Ishikawa (cell line): ENCODE measurements around the gene CCT6A.

Source experiments
- CEBPB ChIP-seq: IDR thresholded peaks from 2 replicates; pipeline ENCODE4 v1.6.1; 2012
- CREB1 ChIP-seq: IDR thresholded peaks from 2 replicates; pipeline ENCODE4 v1.6.1; 2012; ENCODE audit warnings: low read depth
- EGR1 ChIP-seq: IDR thresholded peaks from 2 replicates; pipeline ENCODE4 v1.6.1; 2012
- RAD21 ChIP-seq: IDR thresholded peaks from 2 replicates; pipeline ENCODE4 v1.6.1; 2012; ENCODE audit warnings: low read depth
- TAF1 ChIP-seq: IDR thresholded peaks from 2 replicates; pipeline ENCODE4 v1.6.1; 2012; ENCODE audit warnings: low read depth, mild to moderate bottlenecking
- TCF12 ChIP-seq: IDR thresholded peaks from 2 replicates; pipeline ENCODE4 v1.6.1; 2012; ENCODE audit warnings: low read depth
- TF ChIP-seq, protein P1 (sequence below): IDR thresholded peaks from 2 replicates; pipeline ENCODE4 v1.6.1; 2012; ENCODE audit warnings: low read depth, mild to moderate bottlenecking
- TF ChIP-seq, protein P2 (sequence below): IDR thresholded peaks from 2 replicates; pipeline ENCODE4 v1.6.1; 2012

DNA sequence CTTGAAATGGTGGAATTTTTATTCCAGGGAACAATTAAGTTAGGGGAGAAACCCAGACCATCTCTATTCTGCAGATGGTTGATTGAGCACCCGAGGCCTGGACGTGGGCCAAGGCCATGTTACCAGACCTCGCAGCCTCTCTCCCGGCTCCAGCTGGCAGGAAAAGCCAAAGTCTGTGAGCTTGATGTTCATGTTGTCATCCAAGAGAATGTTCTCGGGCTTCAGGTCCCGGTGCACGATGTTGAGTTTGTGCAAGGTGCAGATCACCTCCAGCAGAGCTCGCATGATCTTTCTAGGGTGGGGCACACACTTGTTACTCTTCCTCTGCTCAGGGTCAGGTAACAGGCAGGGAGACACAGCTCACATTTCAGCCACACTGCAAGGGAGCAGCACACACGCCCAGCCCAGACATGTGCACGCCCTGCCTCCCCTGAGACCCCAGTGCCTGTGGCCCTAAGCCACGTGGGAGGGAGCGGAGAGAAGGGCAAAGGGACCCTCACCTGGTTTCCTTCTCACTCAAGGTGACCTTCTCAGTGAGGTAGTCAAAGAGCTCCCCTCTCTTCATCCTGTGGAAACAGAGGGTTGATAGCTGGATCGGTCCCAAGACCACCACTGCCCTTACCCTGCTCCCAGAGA lies 31.7 kb downstream of the CCT6A start:
- TF ChIP-seq, protein P1, sequence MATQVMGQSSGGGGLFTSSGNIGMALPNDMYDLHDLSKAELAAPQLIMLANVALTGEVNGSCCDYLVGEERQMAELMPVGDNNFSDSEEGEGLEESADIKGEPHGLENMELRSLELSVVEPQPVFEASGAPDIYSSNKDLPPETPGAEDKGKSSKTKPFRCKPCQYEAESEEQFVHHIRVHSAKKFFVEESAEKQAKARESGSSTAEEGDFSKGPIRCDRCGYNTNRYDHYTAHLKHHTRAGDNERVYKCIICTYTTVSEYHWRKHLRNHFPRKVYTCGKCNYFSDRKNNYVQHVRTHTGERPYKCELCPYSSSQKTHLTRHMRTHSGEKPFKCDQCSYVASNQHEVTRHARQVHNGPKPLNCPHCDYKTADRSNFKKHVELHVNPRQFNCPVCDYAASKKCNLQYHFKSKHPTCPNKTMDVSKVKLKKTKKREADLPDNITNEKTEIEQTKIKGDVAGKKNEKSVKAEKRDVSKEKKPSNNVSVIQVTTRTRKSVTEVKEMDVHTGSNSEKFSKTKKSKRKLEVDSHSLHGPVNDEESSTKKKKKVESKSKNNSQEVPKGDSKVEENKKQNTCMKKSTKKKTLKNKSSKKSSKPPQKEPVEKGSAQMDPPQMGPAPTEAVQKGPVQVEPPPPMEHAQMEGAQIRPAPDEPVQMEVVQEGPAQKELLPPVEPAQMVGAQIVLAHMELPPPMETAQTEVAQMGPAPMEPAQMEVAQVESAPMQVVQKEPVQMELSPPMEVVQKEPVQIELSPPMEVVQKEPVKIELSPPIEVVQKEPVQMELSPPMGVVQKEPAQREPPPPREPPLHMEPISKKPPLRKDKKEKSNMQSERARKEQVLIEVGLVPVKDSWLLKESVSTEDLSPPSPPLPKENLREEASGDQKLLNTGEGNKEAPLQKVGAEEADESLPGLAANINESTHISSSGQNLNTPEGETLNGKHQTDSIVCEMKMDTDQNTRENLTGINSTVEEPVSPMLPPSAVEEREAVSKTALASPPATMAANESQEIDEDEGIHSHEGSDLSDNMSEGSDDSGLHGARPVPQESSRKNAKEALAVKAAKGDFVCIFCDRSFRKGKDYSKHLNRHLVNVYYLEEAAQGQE = no peak
- no peak for TF ChIP-seq EGR1
- TF ChIP-seq CREB1 = no peak
- no peak for TF ChIP-seq CEBPB
- no peak for TF ChIP-seq TAF1
- TF ChIP-seq, protein P2, sequence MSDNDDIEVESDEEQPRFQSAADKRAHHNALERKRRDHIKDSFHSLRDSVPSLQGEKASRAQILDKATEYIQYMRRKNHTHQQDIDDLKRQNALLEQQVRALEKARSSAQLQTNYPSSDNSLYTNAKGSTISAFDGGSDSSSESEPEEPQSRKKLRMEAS = no peak
- TF ChIP-seq RAD21 = no peak
- no peak for TF ChIP-seq TCF12
